Sigmoid colon (tissue), 4 donors: ENCODE measurements around the gene CEACAM19.

Experiments used
- POLR2A ChIP-seq, 2 donors: fragments of 450-650 bp; IDR thresholded peaks; one replicate each; pipeline ENCODE4 v1.6.1; 2016; ENCODE audit warnings: antibody characterized with exemption in 2 of 2, mild to moderate bottlenecking in 2 of 2, moderate library complexity in 2 of 2
- POLR2AphosphoS5 ChIP-seq, 4 donors: sonication (generic); formaldehyde crosslinking; IDR thresholded peaks; one replicate each; pipeline ENCODE4 v1.6.1; 2017; ENCODE audit warnings: antibody characterized with exemption in 4 of 4

- TF ChIP-seq POLR2A (IDR thresholded peaks at IDR 0.05) (no peak), POLR2AphosphoS5 (IDR thresholded peaks at IDR 0.05) (no peak)
These were observed 29.9 kb downstream of the CEACAM19 start for GRCh38 chr19:44701228-44701627.
